ENCODE measurements around the gene HOXA9.

HOXA9 gene

DNA sequence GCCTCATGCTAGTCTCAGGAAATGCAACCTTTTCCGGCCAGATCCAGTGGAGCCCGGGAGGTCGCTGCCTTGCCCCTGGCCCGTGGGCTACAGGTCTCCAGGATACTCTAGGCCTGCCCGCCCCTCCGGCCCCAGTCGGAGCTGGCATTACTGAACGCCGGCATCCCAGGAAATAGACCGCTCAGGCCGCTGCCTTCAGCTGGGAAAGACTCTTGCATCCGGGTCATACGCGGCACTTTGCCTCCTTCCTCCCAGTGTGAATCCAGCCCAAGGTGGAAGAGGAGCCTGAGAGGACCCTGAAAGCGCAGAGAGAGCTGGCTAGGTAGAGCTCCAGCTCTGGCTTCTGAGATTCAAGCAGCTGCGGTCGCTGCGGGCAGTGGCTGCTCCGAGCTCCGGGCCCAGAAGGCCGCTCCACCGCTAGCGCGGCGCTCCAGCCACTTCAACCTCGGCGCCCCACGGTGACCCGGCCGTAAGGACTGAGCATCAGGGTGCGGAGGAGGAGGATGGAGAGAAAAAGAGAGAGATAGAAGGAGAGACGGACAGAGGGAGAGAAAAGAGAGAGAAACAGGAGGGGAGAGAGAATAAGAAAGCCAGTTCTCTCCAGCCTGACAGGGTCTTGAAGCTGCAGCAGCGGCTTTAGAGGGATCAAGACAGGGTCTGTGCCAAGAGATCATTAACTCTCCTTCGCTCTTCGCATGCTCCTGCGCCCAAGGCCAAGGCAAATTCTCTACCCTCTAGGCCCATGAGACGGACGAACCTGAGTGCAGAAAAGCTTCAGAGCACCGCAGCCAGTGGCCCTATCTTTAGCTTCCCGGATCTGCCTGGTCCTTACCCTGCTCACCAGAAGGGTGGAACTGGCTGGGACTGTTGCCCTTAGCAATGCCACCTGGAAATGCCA, 10.5 kb upstream of the HOXA9 start:
- DNase-seq = no peak

DNA sequence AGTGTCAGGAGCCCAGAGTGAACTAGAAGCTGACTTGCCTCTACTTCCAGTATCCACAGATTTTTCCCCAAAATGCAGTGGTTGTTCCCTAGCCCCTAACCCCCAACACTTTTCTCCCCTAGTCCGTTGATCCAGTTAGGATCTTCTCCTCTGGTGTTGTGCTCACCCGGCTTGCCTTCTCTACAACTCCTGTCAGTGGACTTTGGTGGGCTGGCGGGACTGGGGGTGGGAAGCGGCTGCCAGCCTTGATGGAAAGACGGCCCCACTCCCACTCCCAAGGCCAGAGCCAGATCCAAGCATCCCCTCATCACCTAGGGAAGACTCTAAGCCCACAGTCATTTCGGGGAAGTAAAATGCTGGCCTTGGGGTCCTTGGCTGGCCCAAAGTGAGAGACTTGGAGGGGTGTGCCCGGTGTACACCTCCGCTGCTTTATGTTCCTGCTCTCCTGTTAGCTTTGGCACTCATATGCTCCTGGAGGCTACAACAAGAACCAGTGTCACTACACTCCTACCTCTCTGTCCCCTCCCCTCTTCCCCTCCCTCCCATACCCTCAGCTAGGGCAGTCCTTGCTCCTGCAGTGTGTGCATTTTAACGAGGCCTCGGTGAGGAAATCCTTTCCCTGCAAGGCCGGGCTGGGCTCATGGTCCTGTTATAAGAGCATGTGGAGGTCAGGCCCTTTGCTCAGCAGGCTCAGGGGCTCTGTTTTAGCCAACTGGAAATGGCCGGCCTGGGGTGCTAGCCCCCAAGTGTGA, 9.7 kb upstream of the HOXA9 start:
- DNase-seq = no peak

DNA sequence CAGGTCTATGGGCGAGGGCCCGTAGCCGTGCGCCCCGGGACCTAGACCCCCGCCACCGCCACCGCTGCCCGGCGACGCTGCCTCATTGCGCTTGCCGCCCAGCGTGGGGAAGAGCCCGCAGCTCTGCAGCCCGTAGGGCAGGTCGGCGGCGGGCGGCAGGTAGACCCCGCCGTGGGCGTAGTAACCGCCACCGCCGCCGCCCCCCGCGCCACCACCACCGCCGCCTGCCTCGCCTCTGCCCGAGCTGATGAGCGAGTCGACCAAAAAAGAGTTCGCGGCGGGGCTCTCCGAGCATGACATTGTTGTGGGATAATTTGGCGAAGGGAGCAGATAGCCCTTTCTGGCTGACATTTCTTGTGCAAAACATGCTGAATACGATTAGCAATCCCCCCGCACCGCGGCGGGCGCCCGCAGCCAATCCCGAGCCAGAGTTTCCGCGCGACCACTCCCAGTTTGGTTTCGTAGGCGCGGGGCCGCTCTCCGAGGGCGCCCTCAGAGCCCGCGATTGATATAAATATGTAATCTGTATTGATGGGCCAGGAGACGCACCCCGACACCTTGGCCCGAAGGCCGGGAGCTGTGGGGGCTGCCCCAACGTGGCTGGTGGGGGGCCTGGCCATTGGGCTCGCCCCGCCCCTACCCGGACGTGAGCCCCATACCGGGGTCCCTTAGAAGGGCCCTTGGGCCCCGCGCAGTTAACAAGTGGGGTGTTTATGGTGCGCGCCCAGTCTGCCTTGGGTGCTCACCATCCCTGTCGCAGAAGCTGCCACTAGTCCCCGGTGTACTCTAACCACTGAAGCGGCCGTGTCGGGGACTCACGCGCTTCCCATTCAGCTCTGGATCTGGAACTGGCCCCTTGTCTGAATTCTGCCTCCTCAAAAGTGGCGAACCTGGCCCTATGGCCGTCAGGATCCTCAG, 8.9 kb upstream of the HOXA9 start, which contains the start of gene HOXA10:
TSS of gene HOXA10 (minus strand) at position 365 of the 918 bp plus-strand sequence. CDS start at position 351, 14 bp downstream.
- DNase-seq = peak; percentile 76

DNA sequence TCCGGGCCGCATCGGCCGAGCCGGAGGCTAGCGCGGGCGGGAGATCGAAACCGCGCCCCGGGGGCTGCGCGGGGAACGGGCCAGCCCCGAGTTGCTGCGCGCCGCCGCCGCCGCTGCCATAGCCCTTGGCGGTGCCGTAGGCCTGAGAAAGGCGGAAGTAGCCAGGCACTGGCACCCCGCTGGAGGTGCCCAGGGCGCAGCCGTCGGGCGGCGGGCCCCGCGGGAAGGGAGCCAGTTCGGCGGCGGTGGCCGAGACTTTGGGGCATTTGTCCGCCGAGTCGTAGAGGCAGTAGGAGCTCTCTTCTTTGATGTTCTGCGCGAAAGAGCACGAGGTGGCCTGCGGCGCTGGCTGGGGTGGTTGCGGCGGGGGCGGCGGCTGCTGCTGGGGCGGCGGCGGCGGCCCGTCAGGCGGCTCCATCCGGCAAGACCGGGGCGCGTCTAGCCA, 8.2 kb upstream of the HOXA9 start:
- DNase-seq = no peak

DNA sequence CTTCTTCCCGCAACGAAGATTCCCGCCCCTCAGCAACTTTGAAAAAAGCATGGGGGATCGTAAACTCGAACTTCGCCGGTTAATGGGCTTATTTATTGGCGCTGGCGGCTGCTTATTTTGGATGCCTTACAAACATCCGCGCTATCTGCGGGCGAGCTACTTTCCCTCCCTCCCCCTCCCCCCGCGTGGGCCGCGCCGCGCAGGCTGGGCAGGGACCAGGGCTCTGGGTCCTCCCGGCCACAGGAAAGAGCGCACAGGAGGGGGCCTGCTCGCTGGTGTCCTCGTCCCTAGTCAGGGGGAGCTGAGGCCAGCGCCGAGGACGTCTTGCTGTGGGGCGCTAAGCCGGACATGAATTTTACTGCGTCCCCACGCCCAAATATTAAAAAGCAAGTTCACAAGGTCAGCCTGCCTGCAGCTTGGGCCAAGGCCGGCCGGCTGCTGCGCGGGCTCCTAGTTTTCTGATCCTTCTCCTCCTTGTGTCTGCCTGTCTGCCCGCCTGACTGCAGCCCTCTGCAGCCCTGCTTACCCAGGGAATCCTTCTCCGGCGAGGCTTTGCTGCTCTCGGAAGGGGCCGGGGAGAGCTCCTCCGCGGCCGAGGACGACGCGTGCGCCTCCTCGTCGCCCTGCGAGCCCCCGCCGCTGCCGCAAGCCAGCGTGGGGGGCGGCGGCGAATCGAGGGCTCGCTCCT, 7.6 kb upstream of the HOXA9 start:
- DNase-seq = peak; percentile 50

DNA sequence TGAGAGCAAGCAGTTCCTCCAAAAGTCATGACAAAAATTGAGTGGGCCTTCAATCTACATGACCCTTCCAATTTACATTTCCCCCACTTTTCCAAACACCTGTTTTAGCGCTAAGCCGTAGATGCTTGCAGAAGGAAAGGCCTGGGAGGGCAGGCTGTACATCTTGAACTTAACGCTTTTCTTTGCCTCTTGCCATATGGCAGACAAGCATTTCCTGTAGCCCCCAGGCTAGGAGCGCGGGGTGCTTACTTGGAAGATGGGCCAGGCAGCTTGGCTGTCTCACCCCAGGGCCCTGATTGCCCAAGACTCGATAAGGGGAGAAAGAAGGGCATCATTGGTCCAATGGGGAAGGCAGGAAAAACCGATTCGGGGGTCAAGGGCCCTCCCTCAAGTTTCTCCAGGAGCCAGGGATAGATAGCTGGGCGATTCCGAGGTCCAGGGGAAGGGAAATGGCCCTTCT, 7.0 kb upstream of the HOXA9 start:
- DNase-seq = no peak

DNA sequence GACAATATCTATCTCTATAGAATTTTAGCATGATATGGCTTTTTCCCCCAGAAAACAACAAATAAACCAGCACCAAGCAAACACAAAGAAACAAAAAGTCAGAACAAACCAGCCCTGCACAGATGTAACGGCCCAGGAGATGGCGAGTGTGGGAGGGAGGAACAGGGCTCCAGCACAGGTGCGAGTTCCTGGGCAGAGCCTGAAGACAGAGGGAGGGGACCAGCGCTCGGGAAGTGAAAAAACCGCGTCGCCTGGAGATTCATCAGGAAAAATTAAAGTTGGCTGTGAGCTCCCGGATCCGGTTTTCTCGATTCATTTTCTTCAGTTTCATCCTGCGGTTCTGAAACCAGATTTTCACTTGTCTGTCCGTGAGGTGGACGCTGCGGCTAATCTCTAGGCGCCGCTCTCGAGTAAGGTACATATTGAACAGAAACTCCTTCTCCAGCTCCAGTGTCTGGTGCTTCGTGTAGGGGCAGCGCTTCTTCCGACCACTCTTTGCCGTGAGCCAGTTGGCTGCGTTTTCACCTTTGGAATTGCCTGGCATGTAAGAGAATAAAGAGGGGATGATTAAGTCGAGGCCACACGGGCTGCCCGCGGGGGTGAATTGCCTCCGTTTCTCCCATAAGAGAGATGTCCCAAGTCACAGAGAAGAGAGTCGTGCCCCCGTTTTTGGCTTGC, 6.4 kb upstream of the HOXA9 start:
- DNase-seq = peak; percentile 56

DNA sequence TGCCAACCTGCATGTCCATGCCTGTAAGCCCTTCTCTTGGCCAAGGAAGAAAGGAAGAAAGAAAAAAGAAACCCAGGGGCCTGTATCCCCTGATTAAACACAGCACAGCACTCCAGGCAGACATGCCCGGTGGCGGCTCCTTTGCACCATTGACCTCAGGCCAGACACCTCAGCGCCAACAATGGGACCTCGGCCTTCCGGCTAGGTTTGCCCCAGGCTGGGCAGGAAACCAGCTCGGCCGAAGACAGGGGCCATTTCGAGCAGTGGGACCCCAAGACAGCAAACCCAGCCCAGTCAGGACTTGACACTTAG, 5.9 kb upstream of the HOXA9 start:
- DNase-seq = no peak

DNA sequence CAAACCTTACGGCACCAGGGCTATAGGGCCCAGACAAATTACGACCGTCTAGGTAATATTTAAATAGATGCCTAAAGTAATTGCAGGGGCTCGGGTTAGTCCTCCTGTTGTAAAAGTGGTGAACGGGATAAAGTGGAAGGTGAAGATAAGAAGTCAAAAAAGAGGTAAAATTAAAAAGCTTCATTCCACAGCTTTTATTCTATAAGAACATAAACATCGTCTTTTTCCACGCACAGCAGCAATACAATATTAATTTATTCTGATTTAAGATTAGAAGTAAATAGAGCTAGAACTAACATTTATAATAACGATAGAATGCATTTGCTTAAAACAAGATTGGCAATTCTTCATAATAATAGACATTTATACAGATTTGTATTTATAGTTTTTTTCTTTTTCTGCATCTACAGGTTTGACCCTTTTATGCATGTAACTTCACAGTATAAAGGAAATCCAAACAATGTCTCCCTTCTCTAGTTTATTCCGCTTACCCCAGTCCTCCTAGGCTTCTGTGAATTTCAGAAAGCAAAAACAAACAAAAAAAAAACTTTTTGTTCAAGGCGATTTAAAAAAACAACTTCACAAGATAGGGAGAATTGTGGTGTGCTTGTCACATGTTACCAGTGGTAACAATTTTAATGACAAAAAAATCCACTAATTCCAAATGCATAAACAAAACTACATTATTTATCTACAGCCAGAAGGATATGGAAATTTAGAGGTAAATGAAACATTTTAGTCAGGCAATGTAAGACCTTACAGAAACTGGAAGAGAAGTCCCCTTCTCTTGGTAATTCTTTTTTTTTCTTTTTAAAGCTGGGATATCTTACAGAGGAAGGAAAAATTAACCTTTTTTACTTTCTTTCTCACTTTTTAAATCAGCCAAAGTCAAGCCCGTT, 5.3 kb upstream of the HOXA9 start:
- no peak for DNase-seq

DNA sequence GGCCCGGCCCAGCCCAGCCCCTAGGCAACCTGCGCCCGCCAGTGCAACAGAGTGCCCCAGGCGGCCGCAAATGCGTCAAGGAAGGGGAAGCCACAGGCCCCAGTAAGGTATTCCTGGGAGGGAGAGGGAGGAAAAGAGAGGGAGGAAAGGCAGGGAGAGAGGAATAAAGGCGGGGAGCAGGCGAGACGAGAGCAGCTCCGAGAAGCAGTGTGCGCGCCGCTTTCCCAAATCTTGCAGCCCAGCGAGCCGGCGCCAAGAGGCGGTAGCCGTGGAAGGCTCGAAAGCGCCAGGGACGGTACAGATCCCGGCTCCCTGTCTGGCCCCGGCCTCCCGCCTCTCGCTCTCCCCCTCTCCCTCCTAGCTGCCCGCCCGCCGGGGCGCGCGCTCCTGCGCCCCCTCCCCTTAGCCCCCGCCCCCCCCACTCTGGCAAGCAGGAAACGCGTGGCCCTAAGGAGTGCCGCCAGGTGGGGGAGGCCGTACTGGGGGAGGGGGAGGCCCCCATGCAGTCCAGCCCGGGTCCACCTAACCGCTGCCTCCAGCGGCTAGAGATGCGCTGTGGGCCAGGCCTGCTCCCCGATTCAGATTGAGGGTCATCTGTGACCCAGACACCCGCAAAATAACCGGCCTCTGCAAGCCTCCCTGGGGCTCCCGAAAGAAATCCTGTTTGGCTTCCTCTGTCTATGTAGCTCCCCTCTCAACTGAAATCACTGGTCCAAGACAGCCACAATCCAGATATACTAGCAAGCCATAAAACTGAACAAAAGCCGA, 4.5 kb upstream of the HOXA9 start:
- peak; percentile 82 for DNase-seq

DNA sequence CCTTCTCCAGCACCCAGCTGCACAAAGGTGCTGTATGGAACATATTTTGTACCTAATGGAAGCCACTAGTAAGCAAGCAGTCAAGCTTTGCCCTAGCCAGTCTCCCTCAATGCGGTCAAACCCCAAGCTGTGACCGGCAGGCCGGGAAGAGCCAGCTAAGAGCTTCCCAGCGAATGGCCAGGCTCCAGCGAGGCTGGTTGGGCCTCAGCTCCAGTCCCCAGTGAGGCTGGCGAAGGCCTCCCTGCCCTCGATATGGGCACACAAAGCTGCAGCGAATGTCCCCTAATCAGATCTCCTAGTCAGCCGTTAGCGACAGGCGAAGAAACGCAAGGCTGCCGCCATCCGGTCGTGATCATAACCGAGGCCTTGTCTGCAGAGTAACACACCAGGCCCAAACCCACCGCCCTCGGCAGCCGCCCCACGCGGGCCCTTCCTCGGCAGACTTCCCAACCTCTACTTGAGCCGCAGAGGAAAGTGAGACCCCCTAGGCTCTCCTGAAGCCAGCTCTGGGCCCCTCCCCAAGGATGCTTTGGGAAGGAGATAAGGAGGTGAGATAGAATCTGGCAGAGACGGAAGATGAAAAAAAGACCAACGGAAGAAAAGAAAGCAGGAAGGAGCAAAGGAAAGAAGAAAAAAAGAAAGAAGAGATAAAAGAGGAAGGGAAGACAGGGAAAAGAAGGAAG, 3.1 kb upstream of the HOXA9 start:
- peak; percentile 73 for DNase-seq

DNA sequence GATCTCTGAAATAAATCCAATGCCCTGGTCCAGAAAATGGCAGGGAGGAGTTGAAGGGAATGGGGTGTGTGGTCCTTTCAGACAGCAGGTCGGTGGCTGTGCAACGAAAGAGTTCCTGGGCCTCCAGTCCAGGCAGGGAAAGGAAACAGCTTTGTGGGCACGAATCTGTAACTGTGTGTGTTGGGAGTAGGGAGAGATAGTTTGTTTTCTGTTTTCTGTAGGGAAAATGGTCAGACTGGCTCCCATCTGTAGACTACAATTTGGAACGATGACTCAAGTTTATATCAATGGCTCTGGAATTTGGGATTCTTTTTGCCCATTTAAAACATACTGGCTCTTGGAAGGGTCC, 2.6 kb upstream of the HOXA9 start:
- no peak for DNase-seq

DNA sequence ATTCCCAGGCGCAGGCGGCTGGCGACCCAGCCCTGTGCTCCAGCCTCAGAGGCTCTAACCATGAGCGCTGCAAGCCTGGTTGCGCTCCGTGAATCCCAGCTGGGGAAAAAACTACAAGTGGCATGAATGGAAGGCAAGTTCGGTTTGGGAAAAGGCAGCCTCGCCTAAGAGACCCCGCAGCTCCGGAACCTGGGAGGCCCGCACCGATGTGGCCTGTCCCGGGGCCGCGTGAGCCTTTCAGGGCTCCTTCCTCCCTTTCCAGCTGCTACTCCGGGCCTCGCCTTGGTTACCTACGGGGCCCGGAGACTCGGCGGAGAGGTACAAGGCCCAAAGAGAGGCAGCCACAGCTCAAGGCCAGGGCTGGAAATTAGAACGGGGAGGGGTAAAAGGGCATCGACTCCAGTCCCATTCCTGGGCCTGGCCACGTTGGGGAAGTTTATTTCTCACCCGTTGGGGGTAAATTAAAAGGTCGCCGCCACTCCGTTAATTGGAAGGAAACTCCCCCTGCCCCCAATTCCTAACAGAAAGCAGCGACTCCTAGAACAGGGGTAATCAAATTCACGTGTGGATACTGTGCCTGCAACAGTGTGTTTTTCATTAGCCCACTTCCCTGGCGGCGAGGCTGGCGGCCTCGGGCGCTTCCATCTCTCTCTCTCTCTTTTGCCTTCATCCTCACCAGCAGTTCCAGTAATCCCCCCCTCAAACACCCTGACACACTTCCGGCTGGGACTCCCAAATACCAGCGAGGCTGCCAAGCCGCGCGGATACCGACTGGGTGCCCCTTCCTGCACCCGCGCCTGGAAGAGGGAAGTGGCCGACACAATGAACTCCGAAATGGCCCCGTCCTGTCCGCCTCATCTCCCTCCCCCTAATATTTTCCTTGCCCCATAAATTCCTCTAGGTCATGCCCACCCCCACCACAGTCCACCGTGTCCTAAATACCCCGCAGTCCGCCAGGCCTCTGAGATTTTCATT, 1.5 kb upstream of the HOXA9 start:
- no peak for DNase-seq

DNA sequence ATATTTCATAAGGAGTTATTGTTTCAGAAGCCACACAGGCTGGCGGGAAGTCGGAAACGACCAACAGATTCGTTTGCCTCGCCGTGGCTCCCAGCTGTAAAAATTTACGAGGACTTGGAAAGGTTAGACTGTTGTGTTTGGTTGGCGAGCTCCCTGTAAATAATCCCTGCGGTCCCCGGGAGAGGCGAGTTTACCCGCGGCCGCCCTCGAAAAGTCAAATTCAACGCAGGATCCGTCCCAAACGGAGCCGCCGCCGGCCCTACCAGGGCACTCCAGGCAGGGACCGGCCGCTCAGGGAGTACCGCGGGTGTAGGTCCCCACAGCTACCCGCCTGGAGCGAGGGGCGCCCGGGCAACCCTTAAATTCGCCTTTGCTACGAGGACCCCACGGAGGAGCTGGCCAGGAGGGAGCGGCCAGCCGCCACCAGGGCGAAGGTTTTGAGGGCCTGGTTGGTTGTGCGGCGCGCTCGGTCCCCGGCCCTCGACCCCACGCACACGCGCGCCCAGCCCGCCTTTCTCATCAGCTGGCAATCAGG, 726 bp upstream of the HOXA9 start:
- DNase-seq = peak; percentile 48

DNA sequence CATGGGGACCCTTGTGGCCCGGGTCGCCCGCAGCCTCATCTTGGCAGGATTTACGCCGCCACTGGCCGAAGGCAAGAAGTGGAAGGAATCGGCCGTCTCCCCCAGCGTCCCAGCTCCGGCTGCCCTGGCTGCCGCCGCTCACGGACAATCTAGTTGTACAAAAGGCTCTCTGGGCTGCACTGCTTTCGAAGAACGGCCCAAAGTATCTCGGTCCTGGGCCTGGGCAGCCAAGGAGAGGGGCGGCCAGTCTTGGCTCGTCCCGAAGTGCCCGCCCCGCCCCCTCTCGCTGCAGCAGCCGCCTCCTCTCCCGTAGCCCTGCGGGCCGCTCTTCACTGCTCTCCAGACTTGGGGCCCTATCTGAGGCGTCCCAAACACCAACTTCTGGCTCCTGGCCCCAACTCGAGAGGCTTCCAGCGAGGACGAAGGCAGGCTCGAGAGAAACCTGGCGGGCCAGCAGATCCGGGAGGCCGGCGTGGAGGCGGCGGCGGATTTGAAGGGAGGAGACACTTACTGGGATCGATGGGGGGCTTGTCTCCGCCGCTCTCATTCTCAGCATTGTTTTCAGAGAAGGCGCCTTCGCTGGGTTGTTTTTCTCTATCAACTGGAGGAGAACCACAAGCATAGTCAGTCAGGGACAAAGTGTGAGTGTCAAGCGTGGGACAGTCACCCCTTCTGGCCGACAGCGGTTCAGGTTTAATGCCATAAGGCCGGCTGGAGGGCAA, 809 bp downstream of the HOXA9 start:
- no peak for DNase-seq

DNA sequence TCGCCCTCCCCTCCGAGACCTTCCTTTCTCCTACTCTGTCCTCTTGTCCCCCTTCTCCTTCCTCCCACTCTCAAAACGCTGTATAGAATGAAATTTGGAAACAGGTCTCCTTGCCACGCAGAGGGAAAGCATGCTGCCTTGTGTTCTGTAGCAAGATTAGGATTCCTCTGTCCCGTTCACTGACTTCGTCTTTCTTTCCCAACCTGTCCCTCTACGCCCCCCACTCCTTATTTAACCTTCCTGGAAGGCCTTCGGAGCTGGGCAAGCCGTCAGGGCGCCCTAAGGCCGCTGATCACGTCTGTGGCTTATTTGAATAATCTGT, 1.3 kb downstream of the HOXA9 start:
- no peak for DNase-seq
